NCI-H748 (cell line): ENCODE measurements around the gene SYNE2.

Source experiments
- DNase-seq: peaks from one replicate; lab custom pipeline; 2025; ENCODE audit not compliant: unreplicated experiment; lab: John Stamatoyannopoulos, UW

SYNE2 gene

DNA sequence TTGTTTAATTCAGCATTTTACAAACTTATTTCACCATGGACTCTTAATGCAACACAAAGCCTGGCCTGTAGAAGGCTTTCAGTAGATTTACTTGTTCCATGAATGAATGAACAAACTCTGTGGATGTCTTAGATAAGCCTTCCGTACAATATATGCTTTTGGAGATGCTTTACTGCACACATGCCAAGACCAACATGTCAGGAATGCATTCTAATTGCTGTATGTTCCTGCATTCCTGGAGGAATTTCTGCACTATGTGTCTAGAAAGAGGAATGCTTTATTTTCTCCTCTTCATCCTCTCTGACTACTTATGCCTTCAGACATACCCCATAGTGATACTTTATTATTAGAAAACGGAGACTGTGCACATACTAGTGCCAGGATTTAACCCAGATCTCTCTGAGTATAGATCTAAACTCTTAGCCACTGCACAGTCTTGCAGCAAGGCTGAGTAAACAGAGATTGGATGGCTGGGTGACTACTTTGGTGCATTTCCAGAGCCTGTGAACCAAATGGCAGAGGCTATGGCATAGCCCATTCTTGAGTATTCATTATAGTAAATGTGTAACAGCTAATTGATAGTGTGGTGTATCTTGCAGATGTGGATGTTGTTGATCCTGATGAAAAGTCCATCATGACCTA, 108.2 kb downstream of the SYNE2 start:
- no peak for DNase-seq

GRCh38 chr14:63962906-63963305, 110.1 kb downstream of the SYNE2 start:
- DNase-seq = no peak

DNA sequence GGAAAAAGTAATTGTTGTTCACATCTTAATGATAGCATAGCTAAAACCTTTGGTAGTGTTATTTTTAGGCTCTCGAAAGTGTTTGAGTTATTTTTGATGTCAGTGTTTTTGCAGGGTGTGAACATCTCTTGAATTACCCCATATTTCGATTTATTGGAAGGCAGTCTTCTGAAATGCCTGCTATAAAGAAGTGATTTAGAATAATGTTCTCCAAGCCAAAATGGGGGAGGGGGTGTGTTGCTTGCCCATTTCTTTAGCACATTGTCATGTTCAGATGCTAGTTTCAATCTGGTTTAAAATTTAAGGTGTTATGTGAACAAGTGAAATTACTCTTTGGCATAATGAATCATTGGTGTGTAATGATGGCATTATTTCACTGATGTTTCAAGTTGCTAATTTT, 110.6 kb downstream of the SYNE2 start:
- DNase-seq = no peak

DNA sequence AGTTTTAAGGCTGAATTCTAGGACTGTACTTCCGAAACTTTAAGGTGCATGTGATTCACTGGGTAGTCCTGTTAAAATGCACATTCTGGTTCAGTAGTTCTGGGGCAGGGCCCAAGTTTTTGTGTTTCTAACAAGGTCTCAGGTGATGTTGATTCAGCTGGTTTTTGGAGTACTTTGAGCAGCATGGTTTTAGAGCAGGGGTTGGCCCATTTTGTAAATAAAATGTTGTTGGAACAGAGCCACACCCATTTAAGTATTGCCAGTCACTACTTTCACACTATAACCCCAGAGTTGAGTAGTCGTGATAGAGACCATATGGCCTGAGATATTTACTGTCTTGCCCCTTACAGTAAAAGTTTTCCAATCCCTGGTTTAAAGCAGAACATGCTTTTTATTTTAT, 111.3 kb downstream of the SYNE2 start:
- DNase-seq = peak; percentile 80

GRCh38 chr14:63966407-63966806, 113.6 kb downstream of the SYNE2 start:
- DNase-seq = no peak

DNA sequence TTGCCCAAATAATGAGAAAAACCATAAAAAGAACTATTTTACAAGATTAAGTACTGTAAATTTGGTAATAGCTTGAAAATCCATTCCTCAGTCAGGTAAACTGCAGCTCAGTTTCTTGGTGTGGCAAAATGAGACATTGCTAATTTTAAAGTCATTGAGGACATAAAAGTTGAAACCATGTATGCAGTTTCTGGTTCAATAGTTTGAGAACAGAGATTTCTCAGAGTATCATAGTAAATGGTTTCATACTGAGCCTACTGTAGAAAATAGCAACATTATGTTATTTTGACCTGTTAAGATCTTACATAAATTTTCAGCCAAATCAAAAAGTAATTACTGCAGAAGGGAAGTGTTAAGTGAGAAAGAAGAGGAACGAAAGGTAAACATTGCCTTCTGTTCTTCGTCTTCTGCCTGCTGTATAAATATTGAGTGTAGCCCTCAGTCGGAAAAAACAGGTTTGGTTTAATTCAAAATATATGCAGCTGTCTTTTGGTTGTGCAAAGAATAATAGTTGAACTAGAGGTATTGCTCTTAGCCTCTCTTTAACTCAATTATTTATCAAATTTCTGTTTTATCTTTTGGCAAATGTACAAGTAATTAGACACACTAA, 119.6 kb downstream of the SYNE2 start:
- peak; percentile 81 for DNase-seq

DNA sequence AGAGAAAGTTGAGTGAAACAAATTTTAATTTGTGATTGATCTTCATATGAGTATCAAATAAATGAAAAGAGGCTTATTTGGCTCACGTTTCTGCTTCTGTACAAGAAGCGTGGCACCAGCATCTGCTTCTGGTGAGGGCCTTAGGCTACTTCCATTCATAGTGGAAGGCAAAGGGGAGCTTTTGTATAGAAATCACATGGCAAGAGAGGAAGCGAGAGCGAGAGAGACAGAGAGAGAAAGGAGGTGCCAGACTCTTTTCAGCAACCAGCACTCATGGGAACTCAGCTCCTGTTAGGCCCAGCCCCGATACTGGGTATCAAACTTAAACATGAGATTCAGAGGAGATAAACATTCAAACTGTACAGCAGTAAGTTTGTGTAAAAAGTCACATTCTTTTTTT, 121.4 kb downstream of the SYNE2 start:
- no peak for DNase-seq

DNA sequence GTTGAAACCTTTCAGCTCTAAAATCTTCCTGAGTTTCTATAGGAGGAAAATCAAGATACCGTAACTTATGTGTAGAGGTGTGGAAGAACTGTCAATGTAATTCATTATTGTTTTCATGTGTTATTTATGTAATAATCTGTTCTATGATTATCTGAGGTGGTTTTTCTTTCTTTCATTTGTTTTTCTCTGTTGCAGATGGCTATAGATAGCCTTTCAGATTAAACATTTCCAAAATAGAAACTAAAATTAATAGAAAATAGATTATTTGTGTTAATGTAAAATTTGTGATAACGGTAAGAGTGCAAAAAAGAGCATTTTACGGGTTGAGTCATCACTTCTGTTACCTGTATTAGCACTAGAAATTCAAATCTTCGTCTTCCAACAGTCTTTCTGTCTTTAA, 128.8 kb downstream of the SYNE2 start:
- no peak for DNase-seq

GRCh38 chr14:63982156-63982555, 129.4 kb downstream of the SYNE2 start:
- no peak for DNase-seq

- DNase-seq = no peak
Observed at GRCh38 chr14:63982629-63983028, 129.8 kb downstream of the SYNE2 start.

GRCh38 chr14:63986789-63987533, 134.2 kb downstream of the SYNE2 start:
- no peak for DNase-seq

DNA sequence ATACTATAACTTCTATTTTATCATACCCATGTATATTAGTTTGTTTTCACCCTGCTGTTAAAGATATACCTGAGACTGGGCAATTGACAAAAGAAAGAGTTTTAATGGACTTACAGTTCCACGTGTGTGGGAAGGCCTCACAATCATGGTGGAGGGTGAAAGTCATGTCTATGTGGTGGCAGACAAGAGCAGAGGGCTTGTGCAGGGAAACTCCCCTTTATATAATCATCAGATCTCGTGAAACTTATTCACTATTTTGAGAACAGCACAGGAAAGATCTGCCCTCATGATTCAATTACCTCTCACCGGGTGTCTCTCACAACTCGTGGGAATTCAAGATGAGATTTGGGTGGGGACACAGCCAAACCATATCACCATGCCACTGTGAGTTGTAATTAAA, 135.8 kb downstream of the SYNE2 start:
- no peak for DNase-seq

DNA sequence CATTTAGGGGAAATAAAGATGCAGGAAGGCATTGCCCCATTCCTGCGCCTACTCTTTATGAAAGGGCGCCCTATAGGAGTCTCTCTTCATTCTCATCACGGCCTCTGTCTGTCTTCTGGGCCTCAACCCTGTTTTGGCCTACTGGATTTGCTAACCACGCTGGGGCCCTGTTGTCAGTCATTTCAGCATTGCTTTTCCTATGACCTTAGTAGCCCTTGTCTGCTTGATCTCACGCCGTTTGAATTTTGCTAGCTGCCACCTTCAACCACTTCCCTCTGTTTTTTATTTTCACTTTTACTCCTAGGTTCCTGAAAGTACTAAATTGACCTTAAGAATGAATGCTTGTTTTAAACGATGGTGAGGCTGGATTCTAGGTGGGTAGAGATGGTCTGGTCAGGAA, 139.0 kb downstream of the SYNE2 start:
- DNase-seq = no peak

DNA sequence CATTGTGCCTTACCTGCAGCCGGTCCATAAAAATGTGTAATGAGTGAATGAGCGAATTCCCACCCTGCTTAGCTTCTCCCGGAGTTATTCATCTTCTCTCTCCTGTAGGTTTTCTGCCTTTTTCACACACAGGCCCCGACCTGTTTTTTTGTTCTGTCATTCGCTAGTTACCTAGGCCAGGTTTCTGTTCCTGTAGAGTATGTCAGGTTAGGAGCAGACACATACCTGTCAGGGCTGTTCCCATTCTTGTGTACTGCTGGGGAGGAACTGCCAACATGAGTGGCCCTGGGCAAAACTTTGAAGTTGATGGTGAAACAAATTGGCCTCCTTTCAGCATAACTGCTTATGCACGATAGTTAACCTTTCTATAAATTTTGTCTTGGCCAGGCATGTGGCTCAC, 140.1 kb downstream of the SYNE2 start:
- no peak for DNase-seq

GRCh38 chr14:63993992-63994391, 141.2 kb downstream of the SYNE2 start:
- no peak for DNase-seq

GRCh38 chr14:63995285-63995684, 142.5 kb downstream of the SYNE2 start:
- DNase-seq = no peak

DNA sequence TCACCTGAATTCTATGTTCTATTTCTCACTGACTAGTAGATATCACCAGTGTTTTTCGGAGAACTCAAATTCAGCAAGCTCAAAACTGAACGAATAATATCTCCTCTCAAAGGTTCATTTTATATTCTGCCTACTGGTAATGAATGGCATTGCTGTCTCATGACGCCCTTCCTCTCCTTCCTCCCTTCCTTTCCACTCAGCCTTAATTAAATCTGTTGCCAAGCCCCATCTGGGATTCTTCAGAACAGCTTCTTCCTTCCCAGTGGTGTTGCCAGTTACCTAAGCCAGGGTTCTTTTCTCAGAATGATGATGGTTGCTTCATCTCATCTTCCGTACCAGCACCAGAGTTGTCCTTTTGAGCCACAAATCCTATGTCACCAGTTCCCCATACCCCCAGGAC, 143.2 kb downstream of the SYNE2 start:
- no peak for DNase-seq

DNA sequence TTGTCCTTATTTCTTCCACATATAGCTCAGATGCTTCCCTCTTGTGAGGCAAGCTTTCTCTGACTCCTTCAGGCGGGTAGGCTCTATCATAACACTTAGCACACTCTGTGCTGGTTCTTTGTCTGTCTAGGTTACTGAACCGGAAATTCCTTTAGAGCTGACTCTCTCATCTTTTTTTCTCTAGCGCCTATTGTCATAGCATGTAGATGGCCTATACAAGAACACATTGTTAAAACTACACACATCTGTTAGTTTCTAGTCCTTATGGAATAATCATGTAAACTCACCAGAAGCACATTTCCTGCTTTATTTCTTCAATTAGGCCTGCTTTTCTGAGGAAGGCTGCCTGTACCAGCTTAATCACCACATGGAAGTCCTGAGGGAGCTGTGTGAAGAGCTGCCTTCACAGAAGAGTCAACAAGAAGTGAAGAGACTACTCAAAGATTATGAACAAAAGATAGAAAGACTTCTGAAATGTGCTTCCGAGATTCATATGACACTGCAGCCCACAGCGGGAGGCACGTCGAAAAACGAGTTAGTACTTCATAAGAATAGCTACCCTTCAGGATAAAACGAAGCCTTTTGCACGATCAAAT, 143.9 kb downstream of the SYNE2 start:
- no peak for DNase-seq

DNA sequence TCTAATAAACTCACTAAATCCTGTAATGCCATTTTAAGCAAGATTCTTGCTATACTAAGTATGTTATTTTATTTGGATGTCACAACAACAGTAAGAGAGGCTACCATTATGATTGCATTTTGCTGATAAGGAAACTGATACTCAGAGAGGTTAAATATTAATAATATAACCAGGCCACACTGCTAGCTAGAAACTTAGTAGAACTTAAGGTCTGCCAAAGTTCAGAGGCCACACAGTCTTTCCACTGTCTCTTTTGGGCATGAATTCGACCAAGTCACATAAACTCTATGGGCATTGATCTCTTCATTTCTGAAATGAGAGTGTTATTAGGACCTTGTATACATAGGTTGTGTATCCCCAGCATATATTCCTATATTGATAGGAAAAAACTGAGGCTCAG, 147.9 kb downstream of the SYNE2 start:
- no peak for DNase-seq

DNA sequence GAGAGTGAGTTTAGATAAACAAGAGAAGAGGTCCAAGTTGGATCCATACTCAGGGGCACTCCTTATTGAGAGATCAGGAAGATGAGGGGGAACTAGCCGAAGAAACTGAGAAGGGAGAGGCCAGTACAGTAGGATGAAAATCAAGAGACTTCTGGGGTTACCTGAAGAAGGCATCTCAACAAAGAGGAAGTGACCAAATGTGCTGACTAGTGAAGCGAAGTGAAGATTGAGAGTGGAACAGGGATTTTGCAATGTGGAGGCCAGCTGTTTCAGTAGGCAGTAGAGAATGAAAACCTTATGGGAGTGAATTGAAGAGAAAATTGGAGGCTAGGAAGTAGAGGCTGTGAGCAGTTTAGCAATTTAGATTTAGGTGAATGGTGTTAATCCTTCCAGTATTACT, 153.0 kb downstream of the SYNE2 start:
- DNase-seq = no peak

DNA sequence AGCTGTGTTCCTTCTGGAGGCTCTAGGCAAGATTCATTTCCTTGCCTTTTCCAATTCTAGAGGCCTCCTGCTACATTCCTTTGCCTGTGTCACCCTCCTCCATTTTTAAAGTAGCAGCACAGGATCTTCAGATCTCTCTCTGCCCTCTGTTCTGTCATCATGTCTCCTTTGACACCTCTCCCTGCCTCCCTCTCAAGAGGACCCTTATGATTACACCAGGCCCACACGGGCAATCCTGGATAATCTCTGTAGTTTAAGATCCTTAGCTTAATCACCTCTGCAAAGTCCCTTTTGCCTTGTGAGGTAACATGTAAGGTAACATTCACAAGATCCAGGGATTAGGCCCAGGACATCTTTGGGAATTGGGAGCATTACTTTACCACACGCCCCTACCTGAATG, 155.2 kb downstream of the SYNE2 start:
- no peak for DNase-seq

DNA sequence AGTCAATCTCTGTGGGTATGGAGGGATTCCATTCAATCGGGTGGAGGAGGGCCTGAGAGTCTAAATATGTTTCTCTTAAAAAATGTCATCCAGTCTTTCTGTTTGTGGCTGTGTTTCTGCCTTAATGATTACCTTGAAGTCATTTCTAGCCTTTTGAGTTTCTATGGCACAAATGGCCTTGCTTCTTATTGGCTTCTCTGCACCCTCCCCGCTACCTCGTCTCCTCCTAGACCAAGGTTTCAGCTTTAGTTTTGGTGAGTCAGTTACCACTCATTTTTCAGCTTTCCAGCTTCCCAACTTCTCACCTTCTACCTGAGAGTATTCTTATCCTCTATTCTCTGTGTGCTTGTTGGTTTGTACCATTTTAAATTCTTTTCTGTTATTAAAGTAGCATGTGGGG, 159.2 kb downstream of the SYNE2 start:
- DNase-seq = no peak
